Measurements from ENCODE around the gene FAM117A.

Gene FAM117A

GRCh38 chr17:49727380-49727779 lies 36.6 kb downstream of the FAM117A start:
- no peak for TF ChIP-seq ZBTB11 (tag by site-specific recombination; conservative IDR thresholded peaks at IDR 0.05; ENCODE audit: low read depth)
- TF ChIP-seq ZNF549 (tag by site-specific recombination; IDR thresholded peaks at IDR 0.05) = no peak
- TF ChIP-seq, protein P1, sequence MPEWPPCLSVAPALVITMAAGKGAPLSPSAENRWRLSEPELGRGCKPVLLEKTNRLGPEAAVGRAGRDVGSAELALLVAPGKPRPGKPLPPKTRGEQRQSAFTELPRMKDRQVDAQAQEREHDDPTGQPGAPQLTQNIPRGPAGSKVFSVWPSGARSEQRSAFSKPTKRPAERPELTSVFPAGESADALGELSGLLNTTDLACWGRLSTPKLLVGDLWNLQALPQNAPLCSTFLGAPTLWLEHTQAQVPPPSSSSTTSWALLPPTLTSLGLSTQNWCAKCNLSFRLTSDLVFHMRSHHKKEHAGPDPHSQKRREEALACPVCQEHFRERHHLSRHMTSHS (tag by site-specific recombination; IDR thresholded peaks at IDR 0.05) = no peak
- TF ChIP-seq ZNF610 (tag by site-specific recombination; IDR thresholded peaks at IDR 0.05; ENCODE audit: borderline replicate concordance) = no peak
- TF ChIP-seq, protein P2, sequence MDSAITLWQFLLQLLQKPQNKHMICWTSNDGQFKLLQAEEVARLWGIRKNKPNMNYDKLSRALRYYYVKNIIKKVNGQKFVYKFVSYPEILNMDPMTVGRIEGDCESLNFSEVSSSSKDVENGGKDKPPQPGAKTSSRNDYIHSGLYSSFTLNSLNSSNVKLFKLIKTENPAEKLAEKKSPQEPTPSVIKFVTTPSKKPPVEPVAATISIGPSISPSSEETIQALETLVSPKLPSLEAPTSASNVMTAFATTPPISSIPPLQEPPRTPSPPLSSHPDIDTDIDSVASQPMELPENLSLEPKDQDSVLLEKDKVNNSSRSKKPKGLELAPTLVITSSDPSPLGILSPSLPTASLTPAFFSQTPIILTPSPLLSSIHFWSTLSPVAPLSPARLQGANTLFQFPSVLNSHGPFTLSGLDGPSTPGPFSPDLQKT (IDR thresholded peaks at IDR 0.05; ENCODE audit: borderline replicate concordance, low read depth, low read length) = no peak
- TF ChIP-seq ZNF561 (tag by site-specific recombination; IDR thresholded peaks at IDR 0.05; ENCODE audit: borderline replicate concordance) = no peak
- TF ChIP-seq ZNF768 (tag by site-specific recombination; IDR thresholded peaks at IDR 0.05) = no peak
- TF ChIP-seq ZNF146 (tag by site-specific recombination; IDR thresholded peaks at IDR 0.05) = no peak
- TF ChIP-seq PRDM1 (tag by site-specific recombination; IDR thresholded peaks at IDR 0.05) = no peak
- no peak for TF ChIP-seq ZNF623 (tag by site-specific recombination; IDR thresholded peaks at IDR 0.05)
- no peak for TF ChIP-seq ZSCAN16 (tag by site-specific recombination; IDR thresholded peaks at IDR 0.05)
- no peak for TF ChIP-seq ZNF354C (tag by site-specific recombination; IDR thresholded peaks at IDR 0.05; ENCODE audit: borderline replicate concordance, low read depth)
- TF ChIP-seq, protein P3, sequence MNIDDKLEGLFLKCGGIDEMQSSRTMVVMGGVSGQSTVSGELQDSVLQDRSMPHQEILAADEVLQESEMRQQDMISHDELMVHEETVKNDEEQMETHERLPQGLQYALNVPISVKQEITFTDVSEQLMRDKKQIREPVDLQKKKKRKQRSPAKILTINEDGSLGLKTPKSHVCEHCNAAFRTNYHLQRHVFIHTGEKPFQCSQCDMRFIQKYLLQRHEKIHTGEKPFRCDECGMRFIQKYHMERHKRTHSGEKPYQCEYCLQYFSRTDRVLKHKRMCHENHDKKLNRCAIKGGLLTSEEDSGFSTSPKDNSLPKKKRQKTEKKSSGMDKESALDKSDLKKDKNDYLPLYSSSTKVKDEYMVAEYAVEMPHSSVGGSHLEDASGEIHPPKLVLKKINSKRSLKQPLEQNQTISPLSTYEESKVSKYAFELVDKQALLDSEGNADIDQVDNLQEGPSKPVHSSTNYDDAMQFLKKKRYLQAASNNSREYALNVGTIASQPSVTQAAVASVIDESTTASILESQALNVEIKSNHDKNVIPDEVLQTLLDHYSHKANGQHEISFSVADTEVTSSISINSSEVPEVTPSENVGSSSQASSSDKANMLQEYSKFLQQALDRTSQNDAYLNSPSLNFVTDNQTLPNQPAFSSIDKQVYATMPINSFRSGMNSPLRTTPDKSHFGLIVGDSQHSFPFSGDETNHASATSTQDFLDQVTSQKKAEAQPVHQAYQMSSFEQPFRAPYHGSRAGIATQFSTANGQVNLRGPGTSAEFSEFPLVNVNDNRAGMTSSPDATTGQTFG (tag by site-specific recombination; IDR thresholded peaks at IDR 0.05; ENCODE audit: borderline replicate concordance) = no peak
- TF ChIP-seq ZNF2 (tag by site-specific recombination; IDR thresholded peaks at IDR 0.05) = no peak
- no peak for TF ChIP-seq ZNF214 (tag by site-specific recombination; IDR thresholded peaks at IDR 0.05; ENCODE audit: borderline replicate concordance)
- no peak for TF ChIP-seq YY1 (tag by site-specific recombination; IDR thresholded peaks at IDR 0.05)
- TF ChIP-seq ZNF184 (tag by site-specific recombination; IDR thresholded peaks at IDR 0.05) = no peak
- TF ChIP-seq GLI4 (tag by site-specific recombination; IDR thresholded peaks at IDR 0.05) = no peak
- no peak for TF ChIP-seq ZNF114 (tag by site-specific recombination; IDR thresholded peaks at IDR 0.05)
- Histone ChIP-seq H3K4me3 (ENCODE audit: low read depth, low read length) (no peak overlapping the region), H3K4me1 (ENCODE audit: control insufficient read depth, insufficient read depth, low read length) (no peaks in the 10 kb centered on the region), H3K9me3 (ENCODE audit: control insufficient read depth, insufficient read depth, low read depth, low read length) (no peaks in the 10 kb centered on the region), H3K36me3 (ENCODE audit: control insufficient read depth in 2 of 2, insufficient read depth in 1 of 2, low read length in 2 of 2) (peaks cover 3 to 9% of the 10 kb centered on the region in 2 experiments; a peak in 2 of 3 replicates), H3K27ac (ENCODE audit: extremely low read depth, low read depth, low read length) (no peak overlapping the region)
- CTCF ChIA-PET = interaction anchor here (0.6 to 1.6 kb wide), 2 partner anchors 19 to 168 kb away, joined by 3 to 5 read pairs; partner anchors contain the start of gene SLC35B1
- POLR2A ChIA-PET = interaction anchor here (1.6 kb wide), 1 partner anchor 37 kb away, joined by 5 read pairs; the partner anchor contains the start of gene FAM117A
